ENCODE results near the gene SEC16A. TPM values are rescaled to one million over a fixed set of nuclear protein-coding genes. Genes with fewer than 3 reads are reported as not detected.

The SEC16A gene
- total RNA-seq, 1 donor from 2014 or later, result 102 TPM

DNA sequence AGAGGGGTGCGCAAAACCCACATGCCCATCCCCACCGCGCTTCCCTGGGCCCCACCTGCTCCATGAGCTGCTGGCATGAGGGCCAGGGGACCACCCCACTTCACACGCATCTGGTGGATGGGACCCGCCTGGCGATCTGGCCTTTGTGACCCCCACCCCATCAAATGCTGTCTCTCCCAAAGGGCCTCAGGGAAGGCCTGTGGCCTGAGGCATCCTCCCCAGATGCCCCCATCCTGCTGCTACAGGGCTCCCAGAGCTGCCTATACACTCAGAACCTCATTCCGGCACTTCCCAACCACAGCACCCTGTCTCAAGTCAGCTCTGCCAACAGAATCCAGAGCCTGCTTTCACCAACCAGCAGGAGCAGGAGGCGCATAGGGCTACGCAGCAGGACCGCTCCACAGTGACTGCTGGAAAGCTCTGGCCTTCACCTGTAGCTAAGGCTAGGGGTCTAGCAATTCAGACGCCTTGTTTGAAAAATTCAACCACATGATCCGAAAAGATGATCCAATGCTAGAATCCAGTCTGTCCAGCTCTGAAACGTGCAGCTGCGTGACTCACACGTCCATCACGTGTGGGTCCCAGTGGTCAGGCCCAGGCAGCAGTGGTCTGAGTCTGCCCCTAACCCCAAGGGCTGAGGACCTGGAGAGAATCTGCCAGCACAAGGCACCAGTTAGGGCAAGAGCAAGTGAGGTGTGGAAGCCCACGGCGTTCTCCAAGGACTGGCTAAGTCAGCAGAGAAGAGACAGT lies 81.5 kb downstream of the SEC16A start:
- DNase-seq (ENCODE audit: low spot score), result no peak

DNA sequence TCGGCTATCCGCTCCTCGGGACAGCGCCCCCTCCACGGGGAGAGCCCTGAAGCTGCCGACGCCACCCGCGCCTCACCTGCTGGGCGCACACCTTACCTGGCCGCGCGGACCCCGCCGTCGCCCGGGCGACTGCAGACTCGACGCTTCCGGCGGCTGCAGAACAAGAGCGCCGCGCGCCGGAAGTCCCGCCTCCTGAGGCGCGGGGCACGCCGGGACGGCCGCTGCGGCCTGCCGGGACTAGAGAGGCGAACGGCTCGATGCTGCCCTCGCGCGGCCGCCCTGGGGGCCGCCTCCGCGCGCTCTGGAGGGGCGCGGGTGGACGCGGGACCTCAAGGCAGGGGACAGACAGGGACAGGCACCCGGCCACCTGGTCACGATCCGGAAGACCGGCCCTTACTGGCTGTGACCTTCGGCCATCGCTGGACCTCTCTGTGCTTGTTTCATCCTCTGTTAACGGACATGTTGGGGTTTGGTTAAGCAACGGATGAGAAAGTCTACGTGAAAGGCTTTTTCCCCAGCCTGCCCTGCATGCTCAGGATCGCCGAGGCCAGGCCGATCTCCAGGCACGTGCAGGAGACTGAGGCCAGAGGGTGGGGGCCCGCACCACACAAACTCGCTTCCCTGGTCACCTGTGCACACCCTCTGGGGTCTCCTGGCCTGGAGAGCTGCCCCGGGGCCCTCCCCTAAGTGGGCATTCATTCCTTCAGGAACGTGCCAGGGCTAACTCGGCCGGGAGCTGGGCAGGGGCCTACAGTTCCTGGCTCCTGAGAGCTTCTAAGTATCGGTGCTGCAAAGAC lies 82.6 kb downstream of the SEC16A start, which contains the start of gene SNAPC4:
Gene SNAPC4, minus strand, starts transcription at position 133 of the 797 bp plus-strand sequence. CDS start 1,742 bp downstream, outside the sequence.
- peak; percentile 83 for DNase-seq (ENCODE audit: low spot score)

DNA sequence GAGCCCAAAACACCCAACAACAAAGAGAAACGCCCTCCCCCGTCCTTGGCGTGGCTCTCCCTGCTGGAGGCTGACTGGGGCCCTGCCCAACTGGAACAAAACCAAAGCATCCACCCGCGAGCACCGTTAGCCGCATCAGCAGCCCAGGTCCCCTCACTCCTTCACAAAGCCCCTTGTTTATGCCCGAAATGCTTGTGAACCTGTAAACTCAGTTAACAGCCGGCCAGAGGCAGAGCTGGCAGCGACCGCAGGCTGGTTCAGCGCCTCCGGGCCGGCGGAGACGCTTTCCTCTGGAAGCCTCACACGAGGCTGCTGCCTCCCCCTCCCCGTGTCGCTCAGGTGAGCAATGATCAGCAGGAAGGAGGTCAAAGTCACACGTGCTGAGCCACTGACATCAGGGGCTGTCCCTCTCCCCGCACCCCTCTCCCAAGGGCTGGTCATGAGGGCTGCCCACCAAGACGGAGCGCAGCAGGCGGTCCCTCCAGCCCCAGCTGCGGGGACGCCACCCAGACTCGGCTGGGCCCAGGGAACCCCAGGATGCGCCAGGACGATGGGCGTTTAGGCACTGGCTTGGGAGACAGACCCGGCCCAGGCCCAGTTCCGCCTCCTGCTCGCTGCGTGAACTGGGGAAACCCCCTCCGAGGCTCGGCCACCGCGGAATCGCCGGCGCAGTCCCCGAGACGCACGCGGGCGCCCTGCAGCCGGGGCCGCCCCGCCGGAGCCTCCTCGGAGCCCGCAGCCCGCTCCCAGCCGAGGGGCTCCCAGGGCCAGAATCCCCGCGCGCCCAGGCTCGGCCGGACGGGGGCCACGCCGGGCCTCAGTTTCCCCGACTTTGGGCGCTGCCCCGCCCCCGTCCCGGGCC lies 83.4 kb downstream of the SEC16A start:
- DNase-seq (ENCODE audit: low spot score), result no peak

DNA sequence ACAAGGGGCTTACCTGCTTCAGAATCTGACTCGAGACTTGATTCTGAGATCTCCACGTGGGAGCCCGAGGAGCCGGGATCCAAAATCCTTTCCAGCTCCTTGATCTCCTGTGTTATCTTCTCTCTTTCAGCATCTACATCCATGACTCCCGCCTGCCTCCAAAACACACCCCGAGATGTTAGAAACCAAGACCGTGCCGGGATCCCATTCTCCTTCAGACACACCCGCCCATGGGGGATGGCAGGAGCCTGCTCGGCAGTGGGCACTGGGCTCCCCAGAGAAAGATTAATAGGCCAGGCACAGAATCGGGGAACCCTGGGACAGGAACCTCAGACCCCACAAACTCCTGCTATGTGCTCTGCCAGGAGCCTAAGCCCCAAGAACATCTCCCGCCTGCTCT lies 84.6 kb downstream of the SEC16A start:
- no peak for DNase-seq (ENCODE audit: low spot score)

DNA sequence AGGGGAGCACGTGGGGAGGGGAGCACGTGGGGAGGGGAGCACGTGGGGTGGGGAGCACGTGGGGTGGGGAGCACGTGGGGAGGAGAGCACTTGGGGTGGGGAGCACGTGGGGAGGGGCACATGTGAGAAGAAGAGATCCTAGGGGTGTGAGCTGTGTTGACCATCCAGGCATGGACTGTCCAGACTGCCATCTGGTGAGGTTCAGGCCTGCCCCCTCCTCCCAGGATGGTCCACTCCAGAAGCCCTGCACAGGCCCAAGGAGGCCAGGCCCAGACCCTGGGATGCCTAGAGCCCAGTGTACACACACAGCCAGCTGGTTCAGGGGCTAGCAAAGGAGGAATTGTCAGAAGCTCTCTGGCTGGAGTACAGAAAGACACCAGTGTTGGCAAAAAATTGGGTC lies 85.2 kb downstream of the SEC16A start:
- DNase-seq (ENCODE audit: low spot score), result no peak

DNA sequence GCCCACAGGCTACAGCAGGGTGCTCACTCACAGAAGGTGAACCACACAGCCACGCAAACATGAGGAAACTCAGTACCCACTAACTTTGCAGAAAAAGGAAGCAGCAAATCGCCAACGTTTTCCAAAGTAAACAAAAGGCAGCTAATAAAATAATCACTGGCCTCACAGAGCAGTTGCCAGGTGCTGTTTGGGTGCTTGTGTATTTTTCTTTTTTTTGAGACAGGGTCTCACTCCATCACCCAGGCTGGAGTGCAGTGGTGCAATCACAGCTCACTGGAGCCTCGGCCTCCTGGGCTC lies 86.7 kb downstream of the SEC16A start:
- DNase-seq (ENCODE audit: low spot score), result no peak

DNA sequence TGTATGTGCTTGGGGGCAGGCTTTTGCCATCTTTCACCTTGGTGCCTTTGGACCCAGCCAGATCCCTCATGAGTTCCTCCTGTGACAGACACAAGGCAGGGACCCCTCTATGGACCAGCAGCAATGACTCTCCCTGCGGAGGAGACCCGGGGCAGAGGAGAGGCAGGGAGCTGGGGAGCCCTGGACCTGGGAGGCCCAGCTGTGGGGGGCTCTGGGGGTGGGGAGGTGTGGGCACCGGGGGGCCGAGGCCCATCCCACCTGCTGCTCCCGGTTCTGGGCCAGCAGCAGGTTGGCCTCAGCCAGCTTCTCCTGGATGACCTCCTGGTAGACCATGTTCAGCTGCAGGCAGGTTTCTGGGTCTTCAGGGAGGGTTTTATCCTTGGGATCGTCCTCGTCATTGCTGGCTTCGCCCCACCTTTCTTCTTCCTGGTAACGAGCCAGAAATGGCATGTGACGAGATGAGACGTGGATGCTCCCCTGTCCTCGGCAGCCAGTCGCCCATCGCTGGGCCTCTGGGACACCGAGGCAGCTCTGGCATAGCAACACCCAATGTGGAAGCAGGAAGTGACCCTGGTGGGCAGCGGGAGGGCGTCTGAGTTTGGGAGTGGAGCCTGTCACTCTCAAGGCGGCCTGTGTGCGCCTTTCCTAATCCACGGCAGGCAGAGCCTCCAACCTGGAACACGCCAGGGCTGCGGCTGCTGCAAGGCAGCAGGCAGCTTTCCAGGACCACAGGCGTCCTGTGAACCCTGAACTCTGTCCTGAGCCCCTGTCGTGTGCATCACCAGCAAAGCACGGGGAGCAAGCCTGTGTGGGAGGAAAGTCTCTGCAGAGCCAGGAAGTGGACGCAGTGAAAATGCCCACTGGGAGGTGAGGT lies 87.3 kb downstream of the SEC16A start:
- DNase-seq (ENCODE audit: low spot score), result no peak

DNA sequence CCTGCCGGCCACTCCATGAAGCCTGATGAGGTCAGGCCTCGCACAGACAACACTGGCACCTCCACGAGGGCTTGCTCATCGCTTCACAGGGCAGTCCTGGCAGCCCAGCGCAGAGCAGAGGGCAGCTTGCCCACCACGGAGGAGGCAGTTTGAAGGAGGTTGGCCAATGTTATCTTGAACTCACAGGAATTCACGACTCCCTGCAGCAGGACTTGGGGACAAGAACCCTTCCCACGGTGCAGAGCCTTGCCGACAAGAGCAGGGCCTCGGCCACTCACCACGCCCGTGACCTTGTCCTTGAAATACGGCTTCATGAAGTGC lies 87.9 kb downstream of the SEC16A start:
- no peak for DNase-seq (ENCODE audit: low spot score)

DNA sequence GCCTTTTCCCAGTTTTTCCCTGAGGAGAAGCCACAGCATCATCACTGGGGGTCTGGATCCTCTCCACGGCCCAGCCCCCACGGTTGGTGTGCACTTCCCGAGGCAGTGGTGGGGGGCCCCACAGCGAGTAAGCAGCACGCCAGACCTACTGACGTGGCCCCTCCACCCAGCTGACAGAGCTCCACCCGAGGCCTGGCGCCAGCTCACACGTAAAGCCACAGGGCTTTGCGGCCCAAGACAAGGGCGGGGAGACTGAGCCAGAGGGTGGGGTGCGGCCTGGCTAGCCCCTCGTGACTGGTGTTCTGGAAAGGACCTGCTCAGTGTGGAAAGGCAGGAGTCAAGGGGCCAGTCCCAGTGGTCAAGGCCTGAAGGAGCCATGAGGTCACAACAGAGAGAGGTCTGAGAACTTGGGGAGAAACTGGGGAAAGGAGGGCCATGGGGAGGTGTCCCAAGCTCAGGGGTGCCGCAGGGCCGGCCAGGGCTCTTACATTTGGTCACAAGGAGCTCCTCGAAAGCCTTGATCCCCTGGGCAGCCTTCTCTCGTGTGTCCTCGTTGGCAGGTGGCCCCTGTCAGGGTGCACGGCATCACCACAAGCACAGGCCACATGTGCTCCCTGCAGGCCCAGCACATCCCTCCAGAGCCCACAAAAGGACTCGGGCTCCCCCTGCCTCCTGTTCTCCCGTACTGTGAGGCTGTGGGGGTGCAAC lies 88.4 kb downstream of the SEC16A start:
- no peak for DNase-seq (ENCODE audit: low spot score)

DNA sequence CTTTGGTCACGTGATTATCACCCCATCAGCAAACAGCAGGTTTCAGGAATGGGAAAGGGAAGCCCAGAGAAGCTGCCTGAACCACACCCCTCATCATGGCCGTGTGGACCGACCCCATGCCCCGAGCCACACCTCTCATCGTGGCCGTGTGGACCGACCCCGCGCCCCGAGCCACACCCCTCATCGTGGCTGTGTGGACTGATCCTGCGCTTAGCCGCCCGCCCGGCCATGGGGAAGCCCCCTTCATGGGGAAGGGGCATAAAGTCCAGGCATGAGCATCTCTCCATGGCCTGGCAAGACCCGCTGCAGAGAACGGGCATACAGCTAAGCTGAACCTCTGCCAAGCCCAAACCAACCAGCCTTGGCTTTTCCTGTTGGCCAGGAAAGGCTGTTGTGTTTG lies 89.3 kb downstream of the SEC16A start:
- DNase-seq (ENCODE audit: low spot score), result no peak

DNA sequence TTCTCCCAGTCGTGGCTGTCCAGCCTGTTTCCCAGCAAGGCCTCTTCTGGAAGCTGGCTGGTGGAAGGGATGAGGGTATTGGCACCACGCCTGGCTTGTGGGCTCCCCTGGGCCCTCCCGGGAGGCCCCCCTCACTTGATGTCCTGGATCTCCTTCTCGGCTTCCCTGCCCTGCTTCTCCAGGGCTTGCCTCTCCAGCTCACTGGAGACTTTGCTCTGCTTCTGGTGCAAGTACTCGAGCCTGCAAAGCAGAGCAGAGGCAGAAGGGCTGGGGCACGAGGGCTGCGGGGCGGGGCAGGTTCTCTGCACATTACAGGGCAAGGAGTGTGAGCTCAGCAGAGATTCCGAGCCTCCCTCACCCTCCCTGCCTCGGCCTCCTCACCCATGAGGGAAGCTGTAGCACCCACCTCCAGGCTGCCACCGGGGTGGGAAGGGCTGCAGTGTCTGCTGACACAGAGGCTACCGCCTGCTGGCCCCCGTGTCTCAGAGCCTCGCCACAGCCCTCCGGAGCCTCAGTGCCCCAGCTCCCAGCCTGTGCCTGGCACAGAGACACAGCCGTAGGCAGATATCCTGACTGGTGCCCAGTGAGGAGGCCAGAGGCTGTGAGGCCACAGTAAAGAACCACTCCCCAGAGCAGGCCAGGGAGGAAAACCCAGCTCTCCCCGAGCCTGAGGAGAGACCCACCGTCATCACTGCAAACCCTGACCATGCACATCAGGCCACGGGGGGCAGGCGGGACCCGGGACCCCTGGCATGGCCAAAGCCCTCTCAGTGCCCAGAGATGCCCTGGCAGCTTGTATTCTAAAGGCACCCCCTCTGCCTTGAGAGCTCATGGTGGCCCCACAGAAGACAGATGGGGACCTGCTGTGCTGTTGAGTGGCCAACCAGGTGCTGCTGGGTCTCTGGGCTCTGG lies 90.0 kb downstream of the SEC16A start:
- no peak for DNase-seq (ENCODE audit: low spot score)

DNA sequence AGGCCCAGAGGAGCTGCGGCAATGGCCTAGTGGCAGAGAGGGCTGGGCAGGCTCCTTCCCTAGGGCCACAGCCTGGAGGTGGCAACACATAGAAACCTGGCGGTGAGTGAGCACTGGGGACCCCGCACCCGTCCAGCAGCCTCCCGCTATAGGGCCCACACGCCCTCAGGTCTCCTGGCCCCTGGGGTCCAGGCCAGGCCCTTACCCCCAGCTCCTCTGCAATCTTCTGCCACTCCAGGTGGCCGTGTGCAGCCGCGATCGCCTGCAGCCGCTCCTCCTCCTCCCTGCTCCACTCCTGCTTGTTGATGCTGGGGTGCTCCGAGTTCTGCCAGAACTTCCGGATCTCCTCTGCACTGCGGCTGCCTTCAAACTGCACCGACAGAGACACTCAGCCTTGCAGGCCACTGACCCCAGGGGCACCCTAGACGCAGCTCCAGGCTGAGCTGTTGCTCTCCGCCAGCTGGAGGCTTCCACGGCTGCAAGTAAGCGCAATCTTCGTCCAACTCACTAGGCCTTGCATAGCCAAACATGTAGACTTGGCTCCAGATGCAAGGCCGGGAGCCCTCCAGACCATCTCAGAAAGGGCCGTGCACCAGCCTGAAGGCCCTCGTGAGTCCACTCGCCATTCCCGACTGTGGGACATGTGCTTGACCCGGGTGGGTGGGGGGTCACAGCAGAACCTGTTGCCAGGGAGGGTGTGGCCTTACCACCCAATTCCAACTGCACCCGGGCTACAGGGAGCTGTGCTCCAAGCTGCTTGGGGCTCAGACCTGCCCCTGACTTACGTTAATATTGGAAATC lies 90.9 kb downstream of the SEC16A start:
- no peak for DNase-seq (ENCODE audit: low spot score)

Other genes starting within 250 kb of the SEC16A start
- gene QSOX2, start 237.2 kb downstream of the SEC16A start, total RNA-seq, result 12.8 TPM
- gene CCDC187, start 178.9 kb downstream of the SEC16A start, total RNA-seq, result 9.0 TPM
- gene GPSM1, start 155.5 kb downstream of the SEC16A start, total RNA-seq, result 16.6 TPM
- gene DNLZ, start 119.3 kb downstream of the SEC16A start, total RNA-seq, result 24.9 TPM
- 11.5 TPM for gene CARD9, start 109.4 kb downstream of the SEC16A start, total RNA-seq
- gene SNAPC4, start 82.9 kb downstream of the SEC16A start, total RNA-seq, result 14.0 TPM
- gene ENTR1, start 72.4 kb downstream of the SEC16A start, total RNA-seq, result 50.1 TPM
- 51.2 TPM for gene PMPCA, start 72.4 kb downstream of the SEC16A start, total RNA-seq
- gene INPP5E, start 43.2 kb downstream of the SEC16A start, total RNA-seq, result 13.5 TPM
- gene NOTCH1, start 63.0 kb upstream of the SEC16A start, total RNA-seq, result 134 TPM
- gene EGFL7, start 179.9 kb upstream of the SEC16A start, total RNA-seq, result 109 TPM
- 52.2 TPM for gene AGPAT2, start 204.4 kb upstream of the SEC16A start, total RNA-seq
- gene DIPK1B, start 229.5 kb upstream of the SEC16A start, total RNA-seq, result 6.6 TPM

Measured in ureter (tissue), 1 donor.